Uterus (tissue), 2 donors: ENCODE measurements around the gene SPDYE6.
"Not testable (repeated sequence)": the region's sequence is repeated elsewhere in the genome, so short reads cannot be mapped to it uniquely, and the experiment has no call there.

Experiments
- POLR2A ChIP-seq, 2 donors: fragments of 450-650 bp; IDR thresholded peaks; one replicate each; pipeline ENCODE4 v1.6.1; 2016; ENCODE audit warnings: antibody characterized with exemption in 2 of 2, mild to moderate bottlenecking in 1 of 2, moderate library complexity in 1 of 2
- TF ChIP-seq, protein P1 (sequence below), 4 experiments: fragments of 200-600 bp in 2 of 4; fragments of 450-650 bp in 2 of 4; sonication (generic) in 2 of 4; IDR thresholded peaks; one replicate each; pipeline ENCODE4 v1.5.1; 2016 to 2019; ENCODE audit warnings: antibody characterized with exemption in 4 of 4, mild to moderate bottlenecking in 2 of 4, moderate library complexity in 1 of 4

DNA sequence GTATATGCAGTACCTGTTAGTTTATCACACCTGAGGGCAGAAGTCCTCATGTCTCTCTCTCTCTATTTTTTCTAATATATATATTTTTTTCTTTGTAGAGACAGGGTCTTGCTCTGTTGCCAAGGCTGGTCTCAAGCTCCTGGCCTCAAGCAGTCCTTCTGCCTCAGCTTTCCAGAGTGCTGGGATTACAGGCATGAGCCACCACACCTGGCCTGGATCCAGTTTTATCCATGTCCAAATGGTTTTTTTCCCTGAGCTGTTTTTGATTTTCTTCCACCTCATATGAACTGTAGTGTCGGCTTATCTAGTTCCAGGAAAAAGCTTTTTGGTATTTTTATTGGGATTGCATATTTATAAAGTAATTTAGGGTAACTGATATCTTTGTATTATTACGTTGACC is 16.6 kb upstream of the SPDYE6 start:
- TF ChIP-seq, protein P1, sequence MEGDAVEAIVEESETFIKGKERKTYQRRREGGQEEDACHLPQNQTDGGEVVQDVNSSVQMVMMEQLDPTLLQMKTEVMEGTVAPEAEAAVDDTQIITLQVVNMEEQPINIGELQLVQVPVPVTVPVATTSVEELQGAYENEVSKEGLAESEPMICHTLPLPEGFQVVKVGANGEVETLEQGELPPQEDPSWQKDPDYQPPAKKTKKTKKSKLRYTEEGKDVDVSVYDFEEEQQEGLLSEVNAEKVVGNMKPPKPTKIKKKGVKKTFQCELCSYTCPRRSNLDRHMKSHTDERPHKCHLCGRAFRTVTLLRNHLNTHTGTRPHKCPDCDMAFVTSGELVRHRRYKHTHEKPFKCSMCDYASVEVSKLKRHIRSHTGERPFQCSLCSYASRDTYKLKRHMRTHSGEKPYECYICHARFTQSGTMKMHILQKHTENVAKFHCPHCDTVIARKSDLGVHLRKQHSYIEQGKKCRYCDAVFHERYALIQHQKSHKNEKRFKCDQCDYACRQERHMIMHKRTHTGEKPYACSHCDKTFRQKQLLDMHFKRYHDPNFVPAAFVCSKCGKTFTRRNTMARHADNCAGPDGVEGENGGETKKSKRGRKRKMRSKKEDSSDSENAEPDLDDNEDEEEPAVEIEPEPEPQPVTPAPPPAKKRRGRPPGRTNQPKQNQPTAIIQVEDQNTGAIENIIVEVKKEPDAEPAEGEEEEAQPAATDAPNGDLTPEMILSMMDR (IDR thresholded peaks at IDR 0.05): not testable (repeated sequence)
- TF ChIP-seq POLR2A (IDR thresholded peaks at IDR 0.05): not testable (repeated sequence)
